GM21515 (cell line): ENCODE data around the gene LOXL1.

Experiments
- ATAC-seq: cut with Tn5 transposase; IDR thresholded peaks from one replicate; pipeline ENCODE4 v1.9.1; 2021; ENCODE audit not compliant: unreplicated experiment

Gene LOXL1

DNA sequence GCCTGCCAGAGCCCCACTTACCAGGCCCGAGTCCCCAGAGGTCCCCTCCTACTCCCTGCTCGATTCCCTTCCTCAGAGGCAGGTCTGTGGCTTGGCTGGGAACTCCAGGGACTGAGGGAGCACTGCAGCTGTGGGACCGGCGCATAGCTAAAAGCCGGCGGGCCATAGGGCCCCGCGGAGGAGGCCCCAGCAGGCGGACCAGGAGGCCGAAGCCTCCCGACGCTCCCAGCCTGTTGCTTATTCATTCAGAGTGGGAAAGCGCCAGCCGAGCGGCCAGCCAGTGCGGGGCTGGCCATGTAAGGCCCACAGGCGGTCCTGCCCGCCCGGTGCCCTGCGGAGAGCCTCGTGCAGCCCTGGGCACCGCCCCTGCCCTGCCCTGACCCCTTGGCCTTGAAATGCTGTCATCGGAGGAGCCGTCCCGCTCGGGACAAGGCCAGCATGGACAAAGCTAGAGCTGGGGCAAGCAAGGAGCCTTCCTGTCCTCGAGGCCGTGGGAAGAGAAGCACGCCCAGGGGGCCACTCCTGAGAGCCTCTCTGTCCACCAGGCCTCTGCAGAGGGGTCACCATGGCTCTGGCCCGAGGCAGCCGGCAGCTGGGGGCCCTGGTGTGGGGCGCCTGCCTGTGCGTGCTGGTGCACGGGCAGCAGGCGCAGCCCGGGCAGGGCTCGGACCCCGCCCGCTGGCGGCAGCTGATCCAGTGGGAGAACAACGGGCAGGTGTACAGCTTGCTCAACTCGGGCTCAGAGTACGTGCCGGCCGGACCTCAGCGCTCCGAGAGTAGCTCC is at the start of gene LOXL1:
Gene LOXL1 (plus strand): TSS at position 244 of the 784 bp plus-strand sequence. CDS start 322 bp downstream, at position 566.
- no peak for ATAC-seq

GRCh38 chr15:73879426-73879825 is 46.8 kb upstream of the LOXL1 start:
- no peak for ATAC-seq

DNA sequence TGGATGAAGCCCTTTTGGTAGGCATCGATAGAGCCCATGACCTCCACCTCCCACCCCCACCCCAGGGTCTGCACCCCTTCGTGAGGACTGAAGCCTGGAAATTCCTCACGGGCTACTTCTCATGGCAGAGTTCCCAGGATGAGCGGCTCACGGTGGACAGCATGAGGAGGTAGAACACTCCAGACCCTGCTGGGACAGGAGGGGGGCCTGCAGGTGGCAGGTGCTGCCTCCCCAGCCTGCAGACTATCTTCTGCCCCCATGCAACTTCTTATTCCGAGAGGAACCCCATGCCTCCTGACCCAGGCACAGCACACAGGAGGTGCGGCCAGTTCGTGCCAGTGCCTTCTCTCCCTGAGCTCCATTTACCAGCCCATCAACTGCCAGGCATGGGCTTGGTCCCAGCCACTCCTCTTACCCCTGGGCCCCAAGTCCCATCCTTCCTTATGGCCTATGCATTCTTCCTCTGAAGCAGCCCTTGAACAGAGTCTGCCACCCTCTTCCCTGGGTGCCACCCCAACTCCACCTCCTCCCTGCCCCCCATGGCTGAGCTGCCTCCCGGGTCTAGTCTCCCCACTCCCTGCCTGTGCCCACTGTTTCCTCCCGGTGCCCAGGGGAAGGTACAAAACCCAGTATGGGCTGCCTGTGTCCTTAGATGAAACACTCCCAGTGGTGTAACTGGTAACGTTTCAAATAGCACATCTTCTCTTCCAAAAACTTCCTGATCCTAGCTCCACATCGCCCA is 44.5 kb upstream of the LOXL1 start:
- ATAC-seq = no peak

DNA sequence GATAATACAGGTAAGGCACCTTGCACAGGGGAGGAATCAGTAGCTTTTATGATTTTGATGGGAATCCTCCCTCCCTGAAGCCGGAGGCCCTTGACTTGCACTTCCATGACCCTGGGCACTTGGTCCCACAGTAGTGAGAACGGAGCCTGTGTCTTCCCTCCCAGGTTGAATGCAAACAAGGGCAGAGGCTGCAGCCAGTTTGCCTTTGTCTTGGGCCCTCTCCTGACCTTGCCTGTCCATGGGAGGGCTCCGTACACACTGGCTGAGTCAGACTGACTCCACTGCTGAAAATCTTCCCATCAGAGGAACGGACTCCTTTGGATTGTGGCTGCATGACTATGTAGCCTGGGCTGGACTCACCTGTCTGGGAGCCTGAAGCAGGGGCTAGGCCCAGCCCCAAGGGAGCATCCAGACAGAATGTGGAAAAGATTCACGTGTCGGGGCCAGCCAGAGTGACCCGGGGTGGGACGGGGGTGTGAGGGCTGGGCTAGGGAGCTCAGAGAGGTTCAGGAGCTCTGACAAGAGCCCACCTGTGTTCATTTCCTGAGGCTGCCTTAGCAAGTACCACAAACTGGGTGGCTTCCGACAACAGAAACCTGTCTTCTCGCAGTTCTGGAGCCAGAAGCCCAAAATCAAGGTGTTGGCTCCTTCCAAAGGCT is 43.4 kb upstream of the LOXL1 start:
- no peak for ATAC-seq

- ATAC-seq = no peak
Measured at GRCh38 chr15:73884159-73884558, 42.1 kb upstream of the LOXL1 start.

DNA sequence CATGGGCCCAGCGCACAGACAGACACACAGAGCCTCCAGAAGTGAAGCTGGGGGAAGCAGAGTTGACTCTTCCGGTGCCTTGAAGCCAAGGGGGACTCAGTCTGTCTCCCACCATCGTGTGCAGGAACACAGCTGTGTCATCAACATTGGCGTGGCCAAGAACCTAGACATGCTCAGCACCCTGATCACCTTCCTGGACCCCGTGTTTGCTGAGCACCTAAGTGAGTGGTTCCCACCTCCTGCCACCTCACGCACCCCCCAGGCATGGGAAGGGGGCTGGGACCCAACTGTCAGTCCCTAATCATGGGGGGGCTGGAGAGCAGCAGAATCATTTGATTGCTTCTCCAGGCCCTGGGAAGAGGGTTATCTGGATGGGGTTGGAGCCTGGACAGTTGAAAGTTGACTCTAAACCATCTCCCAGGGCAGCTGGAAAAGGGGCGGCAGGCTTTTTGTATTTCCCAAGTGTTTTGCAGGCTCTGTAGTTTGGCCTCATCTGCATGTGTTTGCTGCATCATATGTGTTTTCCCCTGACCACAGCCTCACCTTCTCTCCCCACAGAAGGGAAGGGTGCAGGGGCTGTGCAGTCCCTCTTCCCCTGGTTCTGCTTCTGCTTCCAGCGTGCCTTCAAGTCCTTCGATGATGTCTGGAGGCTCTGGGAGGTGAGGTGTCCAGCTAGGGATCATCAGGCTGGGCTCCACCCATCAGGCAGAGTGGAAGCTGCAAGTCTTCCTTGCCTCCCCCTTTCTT is 40.1 kb upstream of the LOXL1 start:
- ATAC-seq = no peak

- ATAC-seq = no peak
Measured at GRCh38 chr15:73886717-73887345, 39.4 kb upstream of the LOXL1 start.

DNA sequence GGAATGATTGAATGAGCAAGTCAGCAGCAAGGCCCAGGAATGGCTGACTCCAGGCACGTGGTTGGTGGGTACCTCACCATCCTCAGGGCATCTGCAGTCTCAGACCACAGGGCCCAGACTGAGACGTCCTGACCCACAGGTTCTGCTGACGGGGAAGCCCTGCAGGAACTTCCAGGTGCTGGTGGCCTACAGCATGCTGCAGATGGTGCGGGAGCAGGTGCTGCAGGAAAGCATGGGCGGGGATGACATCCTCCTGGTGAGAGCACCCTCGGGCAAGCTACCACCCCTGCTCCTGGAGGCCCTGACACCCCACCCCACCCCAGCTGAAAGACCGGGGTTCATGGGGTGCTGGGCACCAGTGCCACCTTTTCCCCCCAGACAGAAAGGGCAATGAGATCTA is 38.8 kb upstream of the LOXL1 start:
- no peak for ATAC-seq

- no peak for ATAC-seq
Measured at GRCh38 chr15:73888224-73889041, 37.8 kb upstream of the LOXL1 start.

- ATAC-seq = no peak
Measured at GRCh38 chr15:73889053-73889761, 37.1 kb upstream of the LOXL1 start.

DNA sequence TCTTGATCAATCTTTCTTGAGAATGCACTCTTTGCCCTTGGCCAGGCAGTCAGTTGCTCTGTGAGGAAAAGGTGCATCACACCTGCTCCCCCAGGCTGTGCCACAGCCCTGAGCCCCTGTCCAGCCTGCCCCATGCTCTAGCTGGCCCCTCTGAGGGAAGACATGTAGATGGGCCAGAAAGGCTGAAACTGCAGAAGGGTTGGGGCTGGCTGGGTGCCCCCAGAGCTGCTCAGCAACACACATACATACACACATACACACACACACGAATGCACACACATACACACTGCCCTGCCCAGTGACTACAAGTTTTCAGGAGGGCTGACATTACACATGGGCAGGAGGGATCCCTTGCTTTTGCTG is 36.5 kb upstream of the LOXL1 start:
- ATAC-seq = no peak

DNA sequence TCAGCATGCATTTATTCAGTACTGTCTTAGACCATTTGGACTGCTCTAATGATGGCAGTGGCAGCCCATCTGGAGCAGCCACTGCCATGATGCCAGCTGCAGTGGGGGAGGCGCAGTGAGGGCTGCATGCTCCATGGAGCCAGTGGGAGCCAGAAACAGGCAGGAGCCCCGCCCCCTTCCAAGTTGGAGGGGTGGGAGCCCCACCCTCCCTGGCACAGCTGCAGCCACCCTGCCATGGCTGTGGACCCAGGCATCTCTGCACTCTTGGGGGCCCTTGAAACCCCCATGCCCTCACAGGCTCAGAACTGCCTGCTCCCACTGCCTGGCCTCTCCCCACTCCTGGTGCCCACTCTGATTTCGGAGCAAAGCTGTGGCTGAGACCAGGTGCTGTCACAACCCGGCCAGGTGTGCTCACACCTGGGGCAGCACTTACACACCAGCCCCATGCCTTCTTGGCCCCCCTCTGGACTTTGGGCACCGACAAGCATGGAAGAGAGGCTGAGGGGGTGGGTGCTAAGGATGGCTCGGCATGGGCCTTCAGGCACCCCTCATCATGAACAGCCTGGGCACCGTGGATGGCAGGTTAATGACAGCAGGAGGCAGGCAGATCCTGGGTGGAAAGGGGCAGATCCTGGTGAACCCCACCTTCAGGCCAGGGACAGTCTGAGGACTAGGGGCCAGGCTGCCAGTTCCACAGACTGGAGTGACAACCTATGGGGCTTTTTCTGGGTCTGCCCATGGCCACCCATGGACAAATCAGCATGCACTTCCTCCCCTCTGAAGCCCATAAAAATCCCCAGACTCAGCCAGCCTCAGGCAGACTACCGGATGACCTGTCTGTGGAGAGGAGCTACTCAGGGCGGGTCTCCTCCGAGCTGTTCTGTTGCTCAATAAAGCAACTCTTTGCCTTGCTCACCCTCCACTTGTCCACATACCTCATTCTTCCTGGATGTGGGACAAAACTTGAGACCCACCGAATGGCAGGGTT is 34.6 kb upstream of the LOXL1 start:
- no peak for ATAC-seq

GRCh38 chr15:73892446-73893226 is 33.6 kb upstream of the LOXL1 start:
- no peak for ATAC-seq

DNA sequence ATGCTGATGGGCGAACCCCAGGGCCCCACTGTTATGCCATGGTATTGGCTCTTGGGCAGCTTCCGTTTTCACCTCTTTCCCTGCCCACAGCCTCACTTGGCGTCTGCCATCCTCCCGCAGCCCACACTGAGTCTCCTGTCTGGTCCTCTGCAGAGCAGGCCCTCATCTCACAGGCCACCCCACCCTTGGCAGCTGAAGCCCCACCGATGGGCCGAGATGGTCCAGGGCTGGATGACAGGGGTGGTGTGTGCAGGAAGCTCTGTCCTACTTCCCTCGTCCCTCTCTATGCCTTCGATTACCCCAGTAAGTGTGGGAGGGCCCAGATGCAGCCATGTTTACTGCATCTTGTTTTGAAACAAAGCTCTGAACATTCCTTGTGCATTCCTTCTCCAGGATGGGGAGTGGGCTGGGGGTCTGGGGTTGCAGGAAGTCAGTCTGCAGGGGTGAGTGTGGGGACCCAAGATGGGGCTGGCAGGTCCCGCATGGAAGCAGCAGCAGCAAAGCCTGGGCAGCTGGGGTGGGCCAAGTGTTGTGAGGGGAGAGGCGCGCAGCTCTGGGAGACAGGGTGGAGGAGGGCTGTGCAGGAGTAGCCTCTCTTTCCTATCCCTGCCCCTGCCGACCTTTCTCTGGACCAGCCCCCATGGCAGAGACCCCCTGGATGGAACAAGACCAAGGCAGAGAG is 32.0 kb upstream of the LOXL1 start:
- ATAC-seq = no peak

GRCh38 chr15:73897441-73898261 is 28.6 kb upstream of the LOXL1 start:
- no peak for ATAC-seq
